KBM-7 (cell line): Measurements from ENCODE around the gene BUB1.
"Not testable (repeated sequence)": the region's sequence is repeated elsewhere in the genome, so short reads cannot be mapped to it uniquely, and the experiment has no call there.

Experiments
- DNase-seq: peaks from one replicate; pipeline ENCODE4 v3.0.0-alpha.2; 2015
- in situ Hi-C: fragments of 300-500 bp; cut with MboI; formaldehyde crosslinking; loops from 2 replicates; pipeline ENCODE4 v1.14.3; 2020; ENCODE audit warnings: low sequenced_read_pairs, low pct_unique_long_range_greater_than_20kb, mixed read lengths

BUB1 gene

DNA sequence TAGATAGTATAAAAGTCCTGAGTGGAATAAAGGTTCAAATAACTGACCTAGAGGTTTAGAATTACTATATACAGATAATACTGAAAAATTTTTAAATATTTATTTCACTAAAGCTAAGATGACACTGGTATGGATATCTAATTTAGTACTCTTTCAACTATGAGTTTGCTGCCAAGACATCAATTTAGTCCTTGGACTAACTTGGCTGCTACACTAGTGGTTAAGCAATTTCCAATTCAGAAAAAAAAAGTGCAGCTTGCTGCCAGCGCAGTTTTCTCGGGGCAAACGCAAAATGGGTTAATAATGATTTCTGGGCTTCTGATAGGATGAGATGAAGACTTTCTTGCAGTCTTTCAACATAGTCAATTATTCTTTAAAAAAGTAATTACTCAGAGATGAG lies 10.8 kb downstream of the BUB1 start:
- no peak for DNase-seq
- in situ Hi-C loops, result no loop called here

DNA sequence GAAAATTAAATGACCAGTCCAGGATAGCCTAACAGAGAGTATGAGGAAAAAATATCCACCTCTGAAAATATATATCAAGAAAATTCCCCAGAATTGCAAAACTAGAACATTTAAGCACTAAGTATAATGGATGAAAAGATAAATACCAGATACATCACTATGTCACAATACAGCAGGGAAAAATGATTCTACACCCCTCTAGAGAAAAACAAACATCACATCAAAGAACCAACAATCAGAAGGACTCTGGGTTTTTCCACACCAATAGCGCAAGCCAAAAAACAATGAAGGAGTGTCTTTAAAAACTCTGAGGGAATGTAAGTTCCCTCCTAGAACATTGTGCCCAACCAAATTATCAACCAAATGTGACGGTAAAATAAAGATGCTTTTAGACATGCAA lies 13.7 kb downstream of the BUB1 start:
- no peak for DNase-seq
- in situ Hi-C loops, result no loop called here

GRCh38 chr2:110662560-110662959 lies 15.3 kb downstream of the BUB1 start:
- in situ Hi-C loops, result no loop called here

DNA sequence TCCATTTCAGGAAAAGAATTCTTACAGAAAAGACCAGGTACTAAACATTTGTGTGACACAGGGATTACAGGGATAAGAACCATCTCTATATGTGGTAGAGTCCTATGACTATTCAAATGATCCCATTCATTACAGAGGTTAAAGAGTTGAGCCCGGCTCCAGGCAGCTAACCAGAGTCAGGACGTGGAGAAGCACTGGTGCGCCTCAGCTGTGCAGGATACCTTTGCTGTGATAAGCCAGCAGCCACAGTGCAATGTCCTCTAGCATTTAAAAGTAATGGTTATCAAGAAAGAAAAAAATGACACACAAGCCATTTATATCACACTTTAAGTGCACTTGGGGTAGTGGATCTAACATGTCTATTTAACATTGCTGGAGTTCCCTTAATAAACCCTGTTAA lies 17.3 kb downstream of the BUB1 start:
- DNase-seq, result no peak
- in situ Hi-C loops, result no loop called here

More at GRCh38 chr2:110662560-110662959, 15.3 kb downstream of the BUB1 start:
- no peak for DNase-seq

DNA sequence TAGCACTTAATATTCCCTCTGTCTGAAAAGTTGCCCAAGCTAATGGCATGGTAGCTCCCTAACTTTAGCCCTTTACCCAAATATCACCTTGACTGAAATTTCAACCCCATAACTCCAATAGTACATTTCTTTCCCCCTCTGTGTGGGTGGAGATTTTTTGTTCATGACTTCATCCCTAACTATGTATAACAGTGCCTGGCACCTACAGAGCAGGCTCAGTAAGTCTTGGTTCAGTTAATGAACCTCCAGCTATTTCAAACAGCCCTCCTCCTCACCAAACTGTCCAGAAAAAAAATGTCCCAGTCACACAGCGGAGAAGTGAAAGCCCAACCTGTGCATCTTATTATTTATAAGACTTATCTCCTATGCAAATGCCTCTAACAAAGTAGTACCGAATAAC lies 18.6 kb downstream of the BUB1 start:
- no peak for DNase-seq
- in situ Hi-C loops, result no loop called here

DNA sequence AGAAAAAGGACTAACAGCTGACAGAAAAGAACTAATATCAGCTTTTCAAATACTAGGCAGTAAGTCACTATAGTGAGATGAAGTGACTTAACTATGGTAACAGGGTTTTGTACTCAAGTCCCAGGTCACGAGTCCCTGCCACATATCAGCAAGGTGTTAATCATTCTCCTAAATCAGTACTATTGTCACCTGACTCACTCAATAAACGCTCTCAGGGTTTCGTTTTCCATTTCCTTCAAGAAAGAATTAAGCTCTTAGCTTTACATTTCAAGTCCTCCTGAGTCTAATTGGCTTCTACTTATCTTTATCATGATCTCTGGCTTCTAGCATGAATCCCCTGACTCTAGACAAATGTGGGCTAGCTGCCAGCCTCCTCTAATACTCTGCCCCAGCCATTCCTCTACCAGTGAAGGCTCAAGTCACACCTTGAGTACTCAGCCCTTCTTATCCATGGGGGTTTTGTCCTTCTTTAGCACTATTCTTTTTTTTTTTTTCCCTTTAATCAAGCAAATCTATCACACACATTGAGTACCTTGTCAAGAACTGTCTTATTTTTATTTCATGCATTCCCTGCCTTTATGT lies 20.0 kb downstream of the BUB1 start:
- no peak for DNase-seq
- in situ Hi-C loops, result no loop called here

- in situ Hi-C loops, result no loop called here
- DNase-seq, result no peak
Observed at GRCh38 chr2:110655701-110656100, 22.2 kb downstream of the BUB1 start.

GRCh38 chr2:110653861-110654260 lies 24.0 kb downstream of the BUB1 start:
- in situ Hi-C loops, result no loop called here
- DNase-seq, result no peak

- in situ Hi-C loops, result no loop called here
- no peak for DNase-seq
Observed at GRCh38 chr2:110650346-110650745, 27.5 kb downstream of the BUB1 start.

- DNase-seq, result no peak
- in situ Hi-C loops, result no loop called here
Observed at GRCh38 chr2:110647777-110648176, 30.1 kb downstream of the BUB1 start.

GRCh38 chr2:110645616-110646015 lies 32.2 kb downstream of the BUB1 start:
- in situ Hi-C loops, result no loop called here

DNA sequence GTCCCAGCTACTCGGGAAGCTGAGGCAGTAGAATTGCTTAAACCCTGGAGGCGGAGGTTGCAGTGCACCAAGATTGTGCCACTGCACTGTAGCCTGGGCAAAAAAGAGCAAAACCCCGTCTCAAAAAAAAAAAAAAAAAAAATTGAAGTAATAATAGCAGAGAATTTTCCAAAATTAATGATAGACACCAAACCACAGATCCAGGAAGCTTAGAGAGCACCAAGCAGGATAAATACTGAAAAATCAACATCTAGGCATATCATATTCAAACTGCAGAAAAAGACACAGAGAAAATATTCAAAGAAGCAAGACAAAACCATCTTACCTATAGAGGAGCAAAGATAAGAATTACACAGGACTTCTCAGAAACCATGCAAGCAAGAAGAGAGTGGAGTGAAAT lies 33.5 kb downstream of the BUB1 start:
- DNase-seq, result no peak
- in situ Hi-C loops, result no loop called here

More at GRCh38 chr2:110645616-110646015, 32.2 kb downstream of the BUB1 start:
- DNase-seq, result no peak

- no peak for DNase-seq
- in situ Hi-C loops, result no loop called here
Observed at GRCh38 chr2:110642360-110642759, 35.5 kb downstream of the BUB1 start.

DNA sequence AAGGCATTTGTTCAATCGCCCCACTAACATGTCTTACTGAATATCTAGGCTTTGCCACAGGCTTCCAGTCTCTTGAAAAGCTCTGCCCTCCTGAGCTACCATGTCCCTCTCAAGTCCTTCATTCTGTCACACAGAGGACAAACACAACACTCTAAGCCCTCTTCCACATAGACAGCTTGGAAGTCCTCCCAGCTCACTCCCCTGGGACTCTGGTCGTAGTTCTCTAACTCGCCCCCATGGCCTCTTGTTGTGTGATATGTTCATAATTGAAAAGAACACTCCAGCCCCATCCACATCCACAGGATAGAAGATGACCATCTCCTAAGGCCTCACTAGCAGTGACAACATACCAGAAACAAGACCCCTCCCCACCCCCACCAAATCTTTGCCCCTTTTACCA lies 37.9 kb downstream of the BUB1 start:
- in situ Hi-C loops, result no loop called here
- no peak for DNase-seq

- no peak for DNase-seq
- in situ Hi-C loops, result no loop called here
Observed at GRCh38 chr2:110638952-110639695, 38.7 kb downstream of the BUB1 start.

GRCh38 chr2:110638004-110638403 lies 39.9 kb downstream of the BUB1 start:
- in situ Hi-C loops, result no loop called here
- no peak for DNase-seq

DNA sequence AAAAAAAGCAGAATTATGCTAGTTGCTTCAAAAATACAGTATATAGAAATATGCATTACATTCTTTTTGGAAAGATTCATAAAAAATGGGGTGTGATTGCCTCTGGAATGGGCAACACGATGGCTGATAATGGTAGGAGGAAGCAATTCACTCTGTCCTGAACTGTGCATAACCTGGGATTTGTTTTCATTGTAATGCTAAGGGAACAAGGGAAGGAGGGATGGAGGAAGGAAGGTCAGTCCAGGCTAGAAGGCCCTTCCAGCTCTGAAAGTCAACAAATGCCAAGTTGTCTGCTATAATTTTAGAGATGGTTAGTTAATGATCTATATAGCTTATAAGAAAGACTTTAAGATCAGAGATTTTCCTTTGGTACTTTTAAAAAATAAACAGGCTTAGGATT lies 40.8 kb downstream of the BUB1 start:
- in situ Hi-C loops, result no loop called here
- DNase-seq, result no peak

DNA sequence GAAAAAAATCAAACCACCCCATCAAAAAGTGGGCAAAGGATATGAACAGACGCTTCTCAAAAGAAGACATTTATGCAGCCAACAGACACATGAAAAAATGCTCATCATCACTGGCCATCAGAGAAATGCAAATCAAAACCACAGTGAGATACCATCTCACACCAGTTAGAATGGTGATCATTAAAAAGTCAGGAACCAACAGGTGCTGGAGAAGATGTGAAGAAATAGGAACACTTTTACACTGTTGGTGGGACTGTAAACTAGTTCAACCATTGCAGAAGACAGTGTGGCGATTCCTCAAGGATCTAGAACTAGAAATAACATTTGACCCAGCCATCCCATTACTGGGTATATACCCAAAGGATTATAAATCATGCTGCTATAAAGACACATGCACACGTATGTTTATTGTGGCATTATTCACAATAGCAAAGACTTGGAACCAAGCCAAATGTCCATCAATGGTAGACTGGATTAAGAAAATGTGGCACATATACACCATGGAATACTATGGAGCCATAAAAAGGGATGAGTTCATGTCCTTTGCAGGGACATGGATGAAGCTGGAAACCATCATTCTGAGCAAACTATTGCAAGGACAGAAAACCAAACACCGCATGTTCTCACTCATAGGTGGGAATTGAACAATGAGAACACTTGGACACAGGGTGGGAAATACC lies 41.8 kb downstream of the BUB1 start:
- in situ Hi-C loops, DNase-seq: not testable (repeated sequence)

DNA sequence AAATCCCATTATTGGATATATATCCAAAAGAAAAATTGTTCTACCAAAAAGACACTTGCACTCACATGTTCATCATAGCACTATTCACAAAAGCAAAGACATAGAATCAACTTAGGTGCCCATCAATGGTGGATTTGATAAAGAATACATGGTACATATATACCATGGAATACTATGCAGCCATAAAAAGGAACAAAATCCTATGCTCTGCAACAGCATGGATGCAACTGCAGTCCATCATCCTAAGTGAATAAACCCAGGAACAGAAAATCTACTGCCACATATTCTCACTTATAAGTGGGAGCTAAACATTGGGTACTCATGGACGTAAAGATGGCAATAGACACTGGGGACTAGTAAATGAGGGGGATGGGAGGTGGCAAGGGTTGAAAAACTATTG lies 50.5 kb downstream of the BUB1 start:
- in situ Hi-C loops, DNase-seq: not testable (repeated sequence)

GRCh38 chr2:110619326-110619939 lies 58.4 kb downstream of the BUB1 start:
- in situ Hi-C loops, DNase-seq: not testable (repeated sequence)
